UCSD-AML1 (cell line): Measurements from ENCODE around the gene LNPEP.
"Not testable (repeated sequence)": the region's sequence is repeated elsewhere in the genome, so short reads cannot be mapped to it uniquely, and the experiment has no call there.

ENCODE experiments used
- DNase-seq: peaks from one replicate; lab custom pipeline; 2025; ENCODE audit not compliant: unreplicated experiment; lab: John Stamatoyannopoulos, UW

Gene LNPEP

DNA sequence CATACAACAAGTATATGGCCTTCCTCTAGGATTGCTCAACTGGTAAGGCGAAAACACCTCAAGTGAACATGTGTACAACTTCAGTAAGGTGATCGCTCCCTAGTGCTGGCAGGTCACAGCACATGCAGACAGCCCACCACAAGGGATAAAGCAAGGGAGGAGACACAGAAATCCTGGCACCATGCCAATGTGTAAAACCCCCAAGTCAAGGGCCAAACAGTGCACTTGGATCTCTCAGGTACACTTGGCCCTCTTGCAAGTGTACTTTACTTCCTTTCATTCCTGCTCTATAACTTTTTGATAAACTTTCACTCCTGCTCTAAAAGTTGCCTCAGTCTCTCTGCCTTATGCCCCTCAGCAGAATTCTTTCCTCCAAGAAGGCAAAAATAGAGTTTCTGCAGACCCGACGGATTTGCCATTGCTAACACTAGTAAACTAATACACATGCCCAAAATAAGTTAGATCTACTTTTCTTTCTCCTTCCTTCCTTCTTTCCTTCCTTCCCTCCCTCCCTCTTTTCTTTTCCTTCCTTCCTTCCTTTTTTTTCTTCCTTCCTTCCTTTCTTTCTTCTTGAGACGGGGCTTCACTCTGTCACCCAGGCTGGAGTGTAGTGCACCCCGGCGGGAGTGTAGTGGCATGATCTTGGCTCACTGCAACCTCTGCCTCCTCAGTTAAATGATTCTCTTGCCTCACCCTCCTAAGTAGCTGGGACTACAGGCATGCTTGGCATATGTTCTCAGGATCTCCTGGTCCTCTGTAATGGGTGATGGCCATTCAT, 6.8 kb upstream of the LNPEP start:
- no peak for DNase-seq

- DNase-seq: no peak
Measured at GRCh38 chr5:96930058-96930457, 5.8 kb upstream of the LNPEP start.

DNA sequence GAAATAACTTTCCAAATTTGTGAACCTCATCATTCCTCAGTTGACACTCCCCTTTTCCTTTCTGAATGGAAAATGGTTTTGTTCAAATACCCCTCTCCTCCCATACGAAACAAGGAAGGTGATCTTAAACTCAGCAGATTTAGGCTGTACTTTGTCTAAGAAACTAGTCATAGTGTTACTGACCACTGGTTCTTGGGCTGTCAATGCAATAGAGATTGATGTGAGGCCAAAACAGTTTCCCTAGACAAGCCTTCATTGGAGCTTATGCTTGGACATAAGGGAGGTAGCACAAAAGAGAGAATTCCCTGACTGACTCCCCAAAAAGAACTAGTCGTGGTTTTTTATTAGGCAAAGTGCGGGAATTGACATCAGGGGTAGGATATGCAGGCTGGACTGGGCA, 5.3 kb upstream of the LNPEP start:
- DNase-seq: no peak

DNA sequence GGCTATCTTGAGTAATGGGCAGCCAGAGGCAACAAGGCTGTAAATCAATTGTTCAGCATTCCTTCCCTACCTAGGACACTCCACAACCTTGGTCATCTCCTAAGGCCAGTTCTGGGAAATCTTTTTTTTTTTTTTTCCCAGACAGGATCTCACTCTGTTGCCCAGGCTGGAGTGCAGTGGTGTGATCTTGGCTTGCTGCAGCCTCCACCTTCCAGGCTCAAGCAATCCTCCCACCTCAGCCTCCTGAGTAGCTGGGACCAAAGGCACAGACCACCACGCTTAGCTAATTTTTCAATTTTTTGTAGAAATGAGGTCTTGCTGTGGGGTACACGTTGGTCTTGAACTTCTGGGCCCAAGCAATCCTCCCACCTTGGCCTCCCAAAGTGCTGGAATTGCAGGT, 4.8 kb upstream of the LNPEP start:
- not testable (repeated sequence) for DNase-seq

- DNase-seq: no peak
Measured at GRCh38 chr5:96931605-96932004, 4.3 kb upstream of the LNPEP start.

GRCh38 chr5:96932026-96932425, 3.9 kb upstream of the LNPEP start:
- DNase-seq: no peak

- no peak for DNase-seq
Measured at GRCh38 chr5:96933764-96934707, 1.8 kb upstream of the LNPEP start.

GRCh38 chr5:96934708-96935558, 947 bp upstream of the LNPEP start:
- peak; percentile 97 for DNase-seq

DNA sequence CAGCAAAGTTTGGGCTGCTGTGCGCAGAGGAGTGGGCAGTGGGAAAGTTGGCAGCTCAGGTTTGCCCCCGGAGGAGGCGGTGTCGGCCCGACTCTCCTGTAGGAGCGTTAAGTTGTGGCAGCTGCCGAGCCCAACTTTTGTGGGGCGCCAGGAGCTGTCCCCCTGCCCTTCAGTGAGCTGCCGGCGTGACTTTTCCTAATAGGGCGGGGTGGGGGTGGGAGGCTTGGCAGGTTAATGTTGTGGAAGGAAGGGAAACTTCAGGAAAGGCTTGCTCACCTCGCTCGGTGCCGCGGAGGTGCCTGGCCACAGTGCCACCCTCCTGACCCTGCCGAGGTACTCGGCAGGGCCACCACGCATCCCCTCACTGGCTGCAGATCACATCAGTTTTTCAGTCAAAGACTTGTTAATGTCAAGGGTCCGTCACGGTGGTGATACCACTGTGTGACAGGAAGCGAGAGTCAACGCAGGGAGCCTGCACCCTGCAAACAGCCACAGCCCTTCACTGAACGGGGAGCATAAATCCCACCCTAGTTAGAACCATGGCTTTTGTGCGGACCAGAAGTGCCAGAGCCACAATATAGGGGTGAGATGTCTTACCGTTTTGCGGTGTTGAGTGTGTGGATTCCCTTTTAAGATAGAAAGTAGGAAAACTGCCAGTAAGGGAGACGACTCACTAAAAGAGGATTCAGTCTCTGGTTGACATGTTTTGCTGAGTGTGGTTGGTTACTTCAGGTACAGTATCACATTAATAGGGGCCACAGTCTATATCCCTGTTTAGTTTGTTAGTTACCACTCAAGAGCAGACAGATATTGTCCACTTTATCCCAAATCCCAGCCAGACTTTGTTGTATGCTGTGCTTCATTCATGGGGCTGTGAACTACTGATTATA, 796 bp downstream of the LNPEP start:
- DNase-seq: peak; percentile 57

DNA sequence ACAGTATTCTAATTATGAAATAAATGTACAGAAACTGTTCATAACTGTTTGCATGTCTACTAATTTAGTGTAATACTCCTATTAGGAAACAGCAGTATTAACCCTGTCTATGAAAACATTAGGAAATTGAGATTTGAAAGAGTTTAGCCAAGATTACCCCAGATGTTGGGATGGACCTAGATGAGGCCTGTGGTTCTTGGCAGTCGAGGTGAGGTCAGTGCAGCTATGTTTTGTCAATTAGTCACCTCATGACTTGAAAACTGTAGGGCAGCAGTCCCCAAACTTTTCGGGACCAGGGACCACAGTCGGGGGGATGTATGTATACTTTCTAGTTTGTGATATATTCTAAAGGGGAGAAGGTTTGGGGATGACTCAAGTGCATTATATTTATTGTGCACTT, 4.7 kb downstream of the LNPEP start:
- DNase-seq: no peak

- no peak for DNase-seq
Measured at GRCh38 chr5:96941140-96941539, 5.3 kb downstream of the LNPEP start.

DNA sequence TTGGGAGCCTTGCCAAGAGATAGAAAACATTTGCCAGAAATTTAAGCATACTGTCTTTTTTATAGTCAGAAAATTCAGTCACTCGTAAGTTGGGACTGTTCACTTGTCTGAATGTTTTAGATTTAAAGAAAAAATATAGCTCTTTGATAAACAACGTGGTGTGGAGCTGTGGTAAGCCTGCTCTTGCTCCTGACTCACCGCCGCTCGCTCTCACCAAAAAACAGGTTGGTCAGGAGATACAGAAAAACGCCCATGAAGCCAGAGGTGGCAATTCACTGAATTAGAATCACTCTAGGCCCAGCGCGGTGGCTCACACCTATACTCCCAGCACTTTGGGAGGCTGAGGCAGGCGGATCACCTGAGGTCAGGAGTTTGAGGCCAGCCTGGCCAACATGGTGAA, 6.2 kb downstream of the LNPEP start:
- no peak for DNase-seq

- DNase-seq: no peak
Measured at GRCh38 chr5:96942911-96943310, 7.0 kb downstream of the LNPEP start.

GRCh38 chr5:96943799-96944198, 7.9 kb downstream of the LNPEP start:
- no peak for DNase-seq

DNA sequence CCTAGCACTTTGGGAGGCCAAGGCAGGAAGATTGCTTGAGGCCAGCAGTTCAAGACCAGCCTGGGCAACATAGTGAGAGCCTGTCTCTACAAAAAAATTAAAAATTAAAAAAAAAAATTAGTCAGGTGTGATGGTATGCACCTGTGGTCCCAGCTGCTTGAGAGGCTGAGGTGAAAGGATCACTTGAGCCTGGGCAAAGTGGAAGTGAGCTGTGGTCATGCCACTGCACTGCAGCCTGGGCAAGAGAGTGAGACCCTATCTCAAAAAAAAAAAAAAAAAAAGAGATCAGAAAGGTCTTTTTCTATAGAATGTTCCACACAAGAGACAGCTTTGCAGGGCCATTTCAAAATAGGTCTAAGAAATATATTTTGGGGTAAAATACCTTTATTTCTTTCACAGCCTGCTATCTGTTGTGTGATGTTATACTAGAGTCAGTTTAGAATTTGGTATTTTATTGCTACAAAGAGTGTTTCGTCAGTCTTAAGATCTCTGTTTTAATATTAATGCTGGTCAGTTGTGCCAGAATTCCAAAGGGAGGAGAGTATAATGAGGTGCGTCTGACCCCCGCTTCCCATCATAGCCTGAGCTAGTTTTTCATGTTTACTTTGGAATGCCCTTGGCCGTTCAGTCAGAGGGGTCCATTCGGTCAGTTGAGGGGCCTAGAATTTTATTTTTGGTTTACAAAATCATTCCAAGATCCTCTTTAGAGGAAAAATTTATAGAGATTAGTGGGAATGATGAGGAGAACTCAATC, 9.4 kb downstream of the LNPEP start:
- no peak for DNase-seq

- no peak for DNase-seq
Measured at GRCh38 chr5:96946381-96946780, 10.5 kb downstream of the LNPEP start.

DNA sequence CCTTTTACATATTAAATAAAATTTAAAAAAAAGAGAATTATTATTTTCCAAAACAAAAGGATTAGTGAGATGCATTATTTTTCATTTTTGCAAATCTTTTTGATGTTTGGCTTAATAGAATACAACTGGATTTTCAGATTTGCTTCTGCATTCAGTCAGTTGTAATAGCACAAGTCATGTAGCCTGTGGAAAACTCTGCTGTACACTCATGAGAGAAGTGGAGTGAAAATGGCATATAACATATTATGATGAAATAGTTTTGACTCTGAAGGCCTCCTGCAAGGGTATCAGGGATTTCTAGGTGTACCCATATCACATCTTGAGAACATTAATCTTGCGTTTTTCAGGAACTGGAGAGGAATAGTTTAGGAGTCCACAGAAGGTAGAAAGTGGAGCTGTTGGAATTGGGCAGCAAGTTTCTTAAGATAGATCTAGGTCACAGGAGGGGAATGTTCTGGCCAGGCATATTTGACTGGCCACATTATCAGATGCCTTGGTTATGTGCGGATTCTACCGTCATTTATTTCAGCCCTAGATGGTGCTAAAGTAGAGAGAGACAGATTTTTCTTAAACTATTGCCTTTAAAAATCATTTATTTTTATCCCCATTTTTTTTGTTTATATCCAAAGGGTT, 16.4 kb downstream of the LNPEP start:
- DNase-seq: no peak

- no peak for DNase-seq
Measured at GRCh38 chr5:96952974-96953730, 17.3 kb downstream of the LNPEP start.
